Measurements from ENCODE around the gene SERPINA3. TPM values are rescaled to one million over a fixed set of nuclear protein-coding genes. Genes with fewer than 3 reads are reported as not detected.
A peak's percentile ranks its signal among the peaks of the same experiment; 100 is the strongest.

The SERPINA3 gene
- total RNA-seq (100 to 1,000 TPM in 1 of 10 donors, 10 to 100 TPM in 3, 1 to 10 TPM in 6; 1.0 to 163 (median 6.3) TPM), polyA plus RNA-seq (100 to 1,000 TPM in 1 of 2 donors, 10 to 100 TPM in 1; 28.2 to 408 TPM)
- long read RNA-seq, donor 1, transcript SERPINA3-202 (5 exons, 1,581 nt), result minor isoform, 6 of 28 reads
- long read RNA-seq, donor 1, transcript SERPINA3-201 (5 exons, 1,589 nt), result major isoform, 18 of 28 reads
- long read RNA-seq, donor 1, partial matches to known transcripts, result 2 of 28 reads
- long read RNA-seq, donor 1, other reads (novel, unspliced or antisense), result 0 of 28 reads
- long read RNA-seq, donor 2, partial matches to known transcripts, result 8 of 14 reads
- long read RNA-seq, donor 2, other reads (novel, unspliced or antisense), result 0 of 14 reads
- long read RNA-seq, donor 3, transcript SERPINA3-202 (5 exons, 1,581 nt), result minor isoform, 40 of 223 reads
- long read RNA-seq, donor 3, transcript SERPINA3-201 (5 exons, 1,589 nt), result major isoform, 105 of 223 reads
- long read RNA-seq, donor 3, partial matches to known transcripts, result 73 of 223 reads
- long read RNA-seq, donor 3, other reads (novel, unspliced or antisense), result 4 of 223 reads

DNA sequence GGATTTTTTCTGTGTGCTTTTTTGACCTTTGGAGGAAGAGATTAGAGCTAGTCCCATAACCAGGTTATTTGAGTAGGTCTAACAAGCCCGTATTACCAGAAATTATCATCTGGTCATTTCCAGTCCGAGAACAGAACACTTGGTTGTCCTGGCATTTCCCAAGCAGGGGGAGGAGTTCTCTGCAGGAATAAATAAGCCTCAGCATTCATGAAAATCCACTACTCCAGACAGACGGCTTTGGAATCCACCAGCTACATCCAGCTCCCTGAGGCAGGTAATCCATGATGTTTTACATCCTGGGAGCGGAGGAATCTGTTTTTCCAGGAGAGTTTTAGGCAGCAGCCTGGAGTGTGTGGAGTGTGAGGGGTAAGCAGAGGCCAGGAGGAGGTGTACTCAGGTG, at the start of gene SERPINA3:
TSS of gene SERPINA3 (plus strand) at position 218 of the 400 bp plus-strand sequence. CDS start 2,051 bp downstream, outside the sequence.
- intact Hi-C loops (cut with DNase I), result no loop called here
- Histone ChIP-seq H3K36me3 (no peaks in the 10 kb centered on the region), H3K27me3 (no peaks in the 10 kb centered on the region), H3K9me3 (peaks cover 0 to 10% (median 0%) of the 10 kb centered on the region in 11 donors), H3K27ac (peak within 1 kb of the TSS in 6 of 10 donors; percentile 2 to 63 (median 30)), H3K4me3 (peak within 1 kb of the TSS in 2 of 10 donors; percentile 14 to 26), H3K4me1 (peaks cover 0 to 7% (median 0%) of the 10 kb centered on the region in 9 donors)
- ATAC-seq (peak in 4 of 8 donors; percentile 54 to 74 (median 68)), DNase-seq (no peak)
- TF ChIP-seq, protein P1, sequence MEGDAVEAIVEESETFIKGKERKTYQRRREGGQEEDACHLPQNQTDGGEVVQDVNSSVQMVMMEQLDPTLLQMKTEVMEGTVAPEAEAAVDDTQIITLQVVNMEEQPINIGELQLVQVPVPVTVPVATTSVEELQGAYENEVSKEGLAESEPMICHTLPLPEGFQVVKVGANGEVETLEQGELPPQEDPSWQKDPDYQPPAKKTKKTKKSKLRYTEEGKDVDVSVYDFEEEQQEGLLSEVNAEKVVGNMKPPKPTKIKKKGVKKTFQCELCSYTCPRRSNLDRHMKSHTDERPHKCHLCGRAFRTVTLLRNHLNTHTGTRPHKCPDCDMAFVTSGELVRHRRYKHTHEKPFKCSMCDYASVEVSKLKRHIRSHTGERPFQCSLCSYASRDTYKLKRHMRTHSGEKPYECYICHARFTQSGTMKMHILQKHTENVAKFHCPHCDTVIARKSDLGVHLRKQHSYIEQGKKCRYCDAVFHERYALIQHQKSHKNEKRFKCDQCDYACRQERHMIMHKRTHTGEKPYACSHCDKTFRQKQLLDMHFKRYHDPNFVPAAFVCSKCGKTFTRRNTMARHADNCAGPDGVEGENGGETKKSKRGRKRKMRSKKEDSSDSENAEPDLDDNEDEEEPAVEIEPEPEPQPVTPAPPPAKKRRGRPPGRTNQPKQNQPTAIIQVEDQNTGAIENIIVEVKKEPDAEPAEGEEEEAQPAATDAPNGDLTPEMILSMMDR (IDR thresholded peaks at IDR 0.05), result no peak
- 41% methylated on average over 4 of the region's 4 CpGs for WGBS, 2 donors

DNA sequence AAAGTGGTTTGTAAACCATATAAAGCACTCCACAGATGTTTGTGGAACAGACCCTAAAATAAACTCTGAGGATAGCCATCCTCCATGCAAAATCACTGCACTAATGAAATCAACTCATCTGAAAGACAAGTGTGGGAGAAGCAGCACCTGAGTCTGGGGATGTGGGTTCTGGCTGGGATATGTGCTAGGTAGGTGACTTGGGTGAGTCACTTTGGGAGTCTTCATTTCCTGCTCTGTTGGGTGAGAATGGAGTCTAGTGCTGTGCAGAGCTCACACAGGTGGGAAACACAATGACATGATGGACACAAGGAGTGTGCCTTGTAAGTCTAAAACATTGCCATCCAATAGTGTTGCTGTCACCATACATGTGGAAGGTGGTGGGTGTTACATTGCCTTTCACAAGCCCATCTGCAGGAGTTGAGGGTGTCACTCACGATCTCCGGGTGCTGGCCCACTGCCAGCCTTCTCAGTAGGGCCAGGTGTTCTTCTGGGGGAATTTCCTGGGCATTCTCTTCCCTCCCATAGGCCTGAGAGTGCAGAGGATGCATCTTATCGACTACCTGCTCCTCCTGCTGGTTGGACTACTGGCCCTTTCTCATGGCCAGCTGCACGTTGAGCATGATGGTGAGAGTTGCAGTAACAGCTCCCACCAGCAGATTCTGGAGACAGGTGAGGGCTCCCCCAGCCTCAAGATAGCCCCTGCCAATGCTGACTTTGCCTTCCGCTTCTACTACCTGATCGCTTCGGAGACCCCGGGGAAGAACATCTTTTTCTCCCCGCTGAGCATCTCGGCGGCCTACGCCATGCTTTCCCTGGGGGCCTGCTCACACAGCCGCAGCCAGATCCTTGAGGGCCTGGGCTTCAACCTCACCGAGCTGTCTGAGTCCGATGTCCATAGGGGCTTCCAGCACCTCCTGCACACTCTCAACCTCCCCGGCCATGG, 49.0 kb upstream of the SERPINA3 start:
- no peaks in the 10 kb centered on the region for H3K36me3 ChIP-seq
- no peaks in the 10 kb centered on the region for H3K4me1 ChIP-seq
- no peak overlapping the region for H3K4me3 ChIP-seq
- no peak overlapping the region for H3K27ac ChIP-seq
- peaks cover 0 to 13% (median 0%) of the 10 kb centered on the region in 7 donors for H3K27me3 ChIP-seq
- no peaks in the 10 kb centered on the region for H3K9me3 ChIP-seq
- ATAC-seq (no peak), DNase-seq (no peak)
- intact Hi-C loops (cut with DNase I), result no loop called here
- 86 to 90% methylated on average over 16 of the region's 16 CpGs for WGBS, 2 donors
- TF ChIP-seq, protein P1 (IDR thresholded peaks at IDR 0.05), result no peak

DNA sequence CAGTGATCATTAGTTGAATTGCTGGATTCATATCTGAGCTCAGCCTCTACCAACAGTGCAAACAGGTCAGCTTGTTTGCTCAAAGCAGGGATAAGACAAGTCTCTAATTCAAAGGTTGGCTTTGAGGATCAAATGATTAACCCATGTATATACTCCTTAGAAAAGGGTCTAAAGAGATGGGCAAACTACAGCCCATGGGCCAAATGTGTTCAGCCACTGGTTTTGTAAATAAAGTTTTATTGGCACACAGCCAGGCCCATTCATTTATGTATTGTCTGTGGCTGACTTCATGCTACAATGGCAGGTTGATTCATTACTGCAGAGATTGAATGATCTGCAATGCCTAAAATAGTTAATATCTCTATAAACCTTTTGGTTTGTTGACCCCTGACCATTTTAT, 47.8 kb upstream of the SERPINA3 start:
- ATAC-seq (no peak), DNase-seq (no peak)
- TF ChIP-seq, protein P1 (IDR thresholded peaks at IDR 0.05), result no peak
- H3K27me3 ChIP-seq, result peaks cover 0 to 12% (median 0%) of the 10 kb centered on the region in 7 donors
- no peaks in the 10 kb centered on the region for H3K9me3 ChIP-seq
- intact Hi-C loops (cut with DNase I), result no loop called here
- H3K4me3 ChIP-seq, result no peak overlapping the region
- no peaks in the 10 kb centered on the region for H3K36me3 ChIP-seq
- no peak overlapping the region for H3K27ac ChIP-seq
- no peaks in the 10 kb centered on the region for H3K4me1 ChIP-seq

DNA sequence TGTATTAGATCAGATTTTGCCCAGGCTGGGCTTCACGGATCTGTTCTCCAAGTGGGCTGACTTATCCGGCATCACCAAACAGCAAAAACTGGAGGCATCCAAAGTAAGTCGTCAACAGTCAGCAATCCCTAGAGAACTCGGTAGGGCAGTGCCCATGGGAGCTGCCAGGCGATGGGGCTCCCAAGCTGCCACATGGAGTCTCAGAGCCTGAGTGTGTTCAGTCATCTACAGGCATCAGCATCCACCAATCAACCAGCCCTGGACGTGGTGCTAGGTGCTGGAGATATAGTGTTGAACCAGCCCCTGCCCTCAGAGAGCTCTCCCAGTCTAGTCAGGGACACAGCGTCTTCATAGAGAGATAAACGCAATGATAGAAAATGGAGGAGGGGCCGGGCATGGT, 44.0 kb upstream of the SERPINA3 start:
- Histone ChIP-seq H3K4me1 (peaks cover 0 to 14% (median 0%) of the 10 kb centered on the region in 9 donors), H3K9me3 (no peaks in the 10 kb centered on the region), H3K27me3 (peaks cover 0 to 5% (median 0%) of the 10 kb centered on the region in 7 donors), H3K27ac (no peak overlapping the region), H3K4me3 (no peak overlapping the region), H3K36me3 (no peaks in the 10 kb centered on the region)
- ATAC-seq (no peak), DNase-seq (no peak)
- intact Hi-C loops (cut with DNase I), result no loop called here
- WGBS, 2 donors, result 85 to 87% methylated on average over 9 of the region's 9 CpGs
- TF ChIP-seq, protein P1 (IDR thresholded peaks at IDR 0.05), result no peak

Data from heart right ventricle (tissue), 16 donors.